ENCODE results near the gene FAM181A.

The FAM181A gene

GRCh38 chr14:93950948-93951634 lies 23.9 kb downstream of the FAM181A start:
- no peak for DNase-seq (ENCODE audit: low read depth in 2 of 2)

GRCh38 chr14:93951635-93952540 lies 24.7 kb downstream of the FAM181A start:
- no peak for DNase-seq (ENCODE audit: low read depth in 2 of 2)

DNA sequence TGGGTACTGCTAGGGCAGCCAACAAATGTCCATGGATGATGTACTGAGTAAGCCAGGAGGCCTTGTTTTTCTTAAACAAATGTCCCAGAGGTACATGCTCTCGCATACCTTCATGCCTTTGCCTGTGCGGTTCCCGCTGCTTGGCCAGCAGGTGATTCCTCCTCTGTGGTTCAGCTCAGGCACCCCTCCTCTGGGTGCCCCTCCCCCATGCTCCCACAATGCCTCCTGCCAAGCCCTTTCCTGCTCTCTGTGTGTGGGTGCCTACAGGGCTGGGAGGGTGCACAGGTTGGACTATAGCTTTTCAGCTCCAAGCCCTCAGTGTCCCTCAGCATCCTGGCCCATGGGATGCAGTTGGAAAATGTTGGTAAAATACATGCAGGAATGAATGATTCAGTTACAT lies 25.7 kb downstream of the FAM181A start:
- DNase-seq (ENCODE audit: low read depth in 2 of 2), result no peak

DNA sequence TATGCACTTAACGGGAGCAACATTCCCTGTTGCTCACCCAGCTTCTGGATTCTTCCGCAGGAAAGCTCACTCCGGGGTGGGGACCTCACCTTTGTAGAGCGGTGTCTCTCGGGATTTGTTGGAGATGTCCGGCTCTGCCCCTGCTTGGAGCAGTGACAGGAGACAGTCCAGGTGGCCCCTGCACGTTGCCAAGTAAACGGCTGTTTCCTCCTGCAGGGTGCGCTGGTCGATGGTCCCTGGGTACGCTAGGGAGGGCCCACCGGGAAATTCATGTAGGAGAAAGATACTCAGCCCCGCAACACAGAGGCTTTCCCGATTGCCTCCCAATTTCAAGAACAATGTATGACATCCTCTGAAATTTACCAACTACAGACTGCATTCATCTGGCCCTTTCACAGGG lies 26.1 kb downstream of the FAM181A start:
- DNase-seq (ENCODE audit: low read depth in 2 of 2), result no peak

DNA sequence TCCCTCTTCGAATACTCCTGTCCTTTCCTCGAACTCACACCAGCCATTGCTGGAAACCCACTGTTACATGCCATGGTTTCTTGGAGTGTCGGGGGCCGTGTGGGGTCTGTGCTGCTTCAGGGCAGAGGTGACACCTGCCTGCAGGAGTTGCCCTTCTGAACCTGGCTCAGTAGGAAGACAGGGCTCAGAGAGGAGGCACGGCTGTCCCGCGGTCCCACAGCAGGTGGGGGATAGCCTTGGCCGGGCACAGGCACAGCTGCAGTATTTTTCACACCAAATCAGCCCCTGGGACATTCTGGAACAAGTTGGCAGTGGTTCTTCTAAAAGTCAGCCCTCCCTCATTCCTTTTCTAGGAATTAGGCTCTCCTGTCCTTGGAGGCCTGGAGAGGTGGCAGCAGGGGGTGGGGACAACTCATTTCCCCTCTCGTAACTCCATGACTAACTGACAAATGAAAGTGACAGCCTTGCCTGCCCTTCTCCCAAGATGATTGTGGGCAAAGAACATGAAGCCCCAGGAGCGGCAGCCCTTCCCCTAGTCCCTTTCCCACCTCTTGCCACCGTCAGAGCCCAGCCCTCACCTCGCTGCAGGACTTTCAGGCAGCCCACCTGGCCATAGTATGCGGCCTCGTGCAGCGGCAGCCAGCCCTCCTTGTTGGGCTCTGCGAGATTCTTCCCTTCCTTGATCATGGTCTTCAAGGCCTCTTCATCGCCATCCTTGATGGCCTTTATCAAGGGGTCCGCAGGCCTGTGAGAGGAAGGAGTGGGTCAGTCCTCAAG lies 26.8 kb downstream of the FAM181A start:
- DNase-seq (ENCODE audit: low read depth in 2 of 2), result no peak

- DNase-seq (ENCODE audit: low read depth in 2 of 2), result no peak
Measured at GRCh38 chr14:93954516-93954830, 27.3 kb downstream of the FAM181A start.

DNA sequence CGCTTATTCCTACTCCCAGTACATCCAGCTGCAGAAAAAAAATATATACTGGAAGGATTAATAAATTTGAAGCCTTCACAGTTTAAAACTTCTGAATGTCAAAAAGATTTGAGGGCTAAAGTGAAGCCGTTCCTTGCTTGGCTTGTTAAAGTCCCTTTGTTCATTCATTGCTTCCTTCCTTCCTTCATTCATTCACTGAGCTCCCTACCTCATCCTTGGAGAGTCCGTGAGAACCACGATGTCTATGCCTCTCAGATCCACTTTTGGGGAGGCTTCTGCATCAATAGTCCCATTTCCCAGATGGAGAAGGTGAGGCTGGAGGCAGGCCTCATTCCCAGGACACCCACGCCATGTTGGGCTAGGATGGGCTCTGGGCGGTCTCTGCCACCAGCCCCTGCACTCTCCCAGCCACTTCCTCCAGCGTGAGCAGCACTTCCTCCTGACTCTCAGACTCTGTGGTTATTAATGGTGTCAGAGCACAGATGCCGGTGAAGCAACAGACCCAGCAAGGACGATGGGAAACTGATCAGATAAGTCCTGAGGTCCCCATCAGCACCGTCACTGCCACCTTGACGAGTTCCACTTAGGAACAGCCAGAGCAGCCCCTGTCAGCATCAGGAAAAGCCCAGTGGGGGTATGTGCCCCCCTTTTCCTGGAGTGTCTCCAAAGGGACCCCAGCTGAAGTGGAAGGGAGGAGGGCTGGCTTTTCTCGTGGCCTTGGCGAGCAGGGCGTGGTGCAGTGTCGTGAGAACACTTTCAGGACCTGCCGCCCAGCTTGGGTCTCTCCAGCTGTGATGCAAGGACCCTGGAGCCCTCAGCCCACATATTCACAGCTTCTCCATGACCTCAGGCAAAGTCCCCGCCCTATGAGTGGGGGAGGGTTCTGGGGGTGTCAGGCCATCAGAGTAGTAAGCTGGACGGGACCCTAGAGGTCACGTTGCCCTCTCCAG lies 28.0 kb downstream of the FAM181A start:
- peak in 1 of 2 donors; percentile 35 for DNase-seq (ENCODE audit: low read depth in 2 of 2)

GRCh38 chr14:93955850-93956481 lies 28.8 kb downstream of the FAM181A start:
- DNase-seq (ENCODE audit: low read depth in 2 of 2), result no peak

- no peak for DNase-seq (ENCODE audit: low read depth in 2 of 2)
Measured at GRCh38 chr14:93956514-93957332, 29.6 kb downstream of the FAM181A start.

- DNase-seq (ENCODE audit: low read depth in 2 of 2), result no peak
Measured at GRCh38 chr14:93957333-93957710, 30.2 kb downstream of the FAM181A start.

DNA sequence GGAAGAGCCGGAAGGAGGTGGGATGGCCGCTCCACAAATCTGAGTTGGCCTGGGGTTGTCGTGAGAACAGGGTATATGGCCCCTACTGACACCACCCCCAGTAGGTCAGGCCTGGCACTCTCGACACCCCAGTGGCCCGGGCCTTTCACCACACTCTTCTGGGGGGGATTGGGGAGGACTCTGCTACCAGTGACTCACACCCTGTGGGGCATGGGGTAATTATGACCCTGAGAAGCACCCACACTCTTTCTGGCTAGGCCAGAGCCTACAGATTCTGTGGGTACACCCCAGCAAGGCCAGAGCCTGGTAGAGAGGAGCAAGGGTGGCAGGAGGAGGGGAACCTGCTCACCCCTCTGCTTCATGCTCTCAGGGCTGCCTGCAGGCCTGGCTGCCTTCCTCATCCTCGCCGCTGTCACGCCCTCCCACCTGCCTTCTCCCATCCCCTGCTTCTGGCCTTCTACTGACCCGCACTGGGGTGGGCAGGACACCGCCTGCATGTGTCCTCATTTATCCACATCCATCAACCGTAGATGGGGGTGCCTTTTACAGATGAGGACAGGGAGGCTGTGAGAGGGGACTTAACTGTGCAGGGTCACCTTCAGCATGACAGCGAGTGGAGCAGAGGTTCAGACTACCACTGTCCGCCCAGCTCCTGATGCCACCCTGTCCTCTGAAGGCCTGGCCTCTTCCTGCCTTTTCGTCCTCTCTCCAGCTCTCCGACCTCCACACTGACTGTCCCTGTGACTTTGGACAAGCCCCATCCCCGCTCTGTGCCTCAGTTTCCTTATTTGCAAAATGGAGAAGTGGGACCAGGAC lies 30.8 kb downstream of the FAM181A start:
- DNase-seq (ENCODE audit: low read depth in 2 of 2), result no peak

DNA sequence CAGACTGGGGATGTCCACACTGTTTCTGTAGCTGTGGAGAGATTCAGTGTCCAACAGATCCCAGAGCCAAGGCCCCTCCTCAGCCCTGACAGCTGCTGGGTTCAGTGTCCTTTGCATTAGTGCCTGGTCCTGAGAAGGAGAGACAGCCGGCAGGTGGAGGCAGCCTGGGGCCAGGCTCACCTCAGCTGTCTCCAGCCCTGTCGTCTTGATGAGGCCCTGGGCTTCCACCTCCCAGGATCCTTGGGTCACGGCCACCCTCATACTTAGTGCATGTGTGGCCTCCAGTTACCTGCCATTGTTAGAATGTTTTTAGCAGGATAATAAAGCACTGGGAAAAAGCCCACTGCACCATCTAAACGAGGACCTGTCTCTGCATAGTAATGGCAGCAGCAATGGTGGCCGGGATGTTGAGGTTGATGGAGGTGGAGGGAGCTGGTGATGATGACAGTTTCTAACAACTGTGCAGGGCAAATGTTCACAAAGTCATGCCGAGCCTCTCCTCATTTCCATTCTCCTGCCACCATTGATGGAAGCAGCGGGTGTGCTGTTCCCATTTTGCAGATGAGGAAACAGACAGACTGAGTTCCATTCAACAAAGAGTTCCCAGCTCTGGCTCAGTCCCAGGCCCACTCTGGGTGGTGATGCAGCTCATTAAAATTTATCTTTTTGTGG lies 31.6 kb downstream of the FAM181A start:
- DNase-seq (ENCODE audit: low read depth in 2 of 2), result no peak

- peak; percentile 94 to 96 for DNase-seq (ENCODE audit: low read depth in 2 of 2)
Measured at GRCh38 chr14:93959239-93960107, 32.3 kb downstream of the FAM181A start.

DNA sequence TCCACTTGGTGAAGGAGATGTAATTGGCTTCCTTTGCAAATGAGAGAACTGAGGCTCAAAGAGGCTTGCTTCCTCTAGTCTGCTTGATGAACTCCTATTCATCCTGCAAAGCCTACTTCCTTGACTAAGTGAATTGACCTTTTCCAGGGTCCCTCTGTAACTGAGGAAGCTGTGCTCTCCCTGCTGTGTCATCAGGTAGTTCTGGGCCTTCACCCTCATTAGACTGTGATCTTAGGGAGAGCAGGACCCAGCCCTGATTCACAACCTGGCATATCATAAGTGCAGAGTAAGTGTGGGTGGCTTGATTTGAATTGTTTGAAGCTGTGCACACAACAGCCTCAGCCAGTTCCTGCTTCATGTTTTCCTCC lies 32.9 kb downstream of the FAM181A start:
- no peak for DNase-seq (ENCODE audit: low read depth in 2 of 2)

DNA sequence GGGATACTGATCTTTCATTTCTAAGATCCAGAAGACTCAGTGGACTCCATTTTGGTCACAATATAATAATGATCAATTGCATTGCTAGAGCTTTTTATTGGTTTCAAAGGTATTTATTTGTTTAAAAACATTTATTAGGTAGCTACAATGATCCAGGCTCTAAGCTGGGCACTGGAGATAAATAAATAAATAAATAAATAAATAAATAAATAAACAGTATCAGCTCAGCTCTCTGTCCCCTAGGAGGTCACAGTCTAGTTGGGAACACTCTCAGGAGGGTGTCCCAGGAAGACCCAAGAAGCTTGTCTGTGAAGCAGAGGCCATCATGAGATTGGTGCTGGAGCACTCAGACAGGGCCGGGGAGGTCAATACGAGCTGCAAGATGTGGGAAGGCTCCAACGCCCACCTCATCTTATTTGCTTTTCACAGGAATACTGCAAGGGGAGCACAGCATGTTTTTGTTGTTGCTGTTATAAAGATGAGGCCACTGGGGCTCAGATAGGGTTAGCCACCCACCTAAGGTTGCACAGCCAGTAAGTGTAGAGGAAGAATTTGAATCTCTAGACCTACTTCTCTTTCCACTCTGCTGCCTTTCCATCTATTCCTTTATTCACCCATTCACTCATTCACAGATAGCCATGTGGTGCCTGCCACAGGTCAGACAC lies 33.8 kb downstream of the FAM181A start:
- DNase-seq (ENCODE audit: low read depth in 2 of 2), result no peak

DNA sequence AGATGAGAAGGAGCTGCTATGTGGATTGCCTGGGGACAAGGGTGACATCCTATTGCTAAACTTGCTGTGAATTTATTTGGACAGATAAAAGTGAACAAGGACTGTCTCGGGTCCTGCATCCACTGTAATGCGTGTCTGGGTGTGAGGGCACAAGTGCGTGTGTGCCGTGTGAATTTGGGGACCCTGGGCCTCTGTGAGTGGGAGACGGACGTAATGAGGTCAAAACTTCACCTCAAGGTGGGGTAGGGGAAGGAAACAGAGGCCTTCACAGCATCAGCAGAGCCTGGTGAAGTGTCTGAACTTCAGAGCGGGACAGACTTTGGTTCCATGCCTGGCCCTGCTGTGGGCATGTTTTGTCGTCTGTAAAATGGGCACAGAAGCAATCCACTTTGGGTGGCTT lies 34.5 kb downstream of the FAM181A start:
- no peak for DNase-seq (ENCODE audit: low read depth in 2 of 2)
